BE2C (cell line): Measurements from ENCODE around the gene DIAPH3.
A peak's percentile ranks its signal among the peaks of the same experiment; 100 is the strongest.

Source experiments
- DNase-seq: peaks from one replicate; pipeline ENCODE4 v3.0.0-alpha.2; 2020
- H3K27me3 ChIP-seq: fragments of 250-450 bp; sonication (Bioruptor Pico); 2 replicates; pipeline ENCODE4 v1.5.1; 2020; ENCODE audit warnings: mild to moderate bottlenecking
- H3K36me3 ChIP-seq: fragments of 250-450 bp; sonication (Bioruptor Pico); 2 replicates; pipeline ENCODE4 v1.5.1; 2020; ENCODE audit warnings: mild to moderate bottlenecking
- H3K4me1 ChIP-seq: fragments of 250-450 bp; sonication (Bioruptor Pico); 2 replicates; pipeline ENCODE4 v1.5.1; 2020
- H3K4me3 ChIP-seq: 2 replicates; pipeline ENCODE4 v1.5.1; 2011; ENCODE audit warnings: low read depth, low read length
- H3K9me3 ChIP-seq: fragments of 250-450 bp; sonication (Bioruptor Pico); 2 replicates; pipeline ENCODE4 v1.5.1; 2020
- CTCF ChIP-seq: IDR thresholded peaks from 2 replicates; pipeline ENCODE4 v1.5.1; 2012; ENCODE audit warnings: mild to moderate bottlenecking, low read depth, low read length

DIAPH3 gene

GRCh38 chr13:59770451-59770850, 393.3 kb downstream of the DIAPH3 start:
- Histone ChIP-seq H3K4me3 (no peak overlapping the region), H3K27me3 (no peaks in the 10 kb centered on the region), H3K36me3 (no peaks in the 10 kb centered on the region), H3K4me1 (peaks cover 8% of the 10 kb centered on the region), H3K9me3 (no peaks in the 10 kb centered on the region)
- no peak for TF ChIP-seq CTCF
- DNase-seq = no peak

- DNase-seq = no peak
- H3K9me3 ChIP-seq = no peaks in the 10 kb centered on the region
- H3K4me3 ChIP-seq = no peak overlapping the region
- no peaks in the 10 kb centered on the region for H3K27me3 ChIP-seq
- no peaks in the 10 kb centered on the region for H3K36me3 ChIP-seq
- peaks cover 8% of the 10 kb centered on the region for H3K4me1 ChIP-seq
- no peak for TF ChIP-seq CTCF
These were observed 397.5 kb downstream of the DIAPH3 start for GRCh38 chr13:59766236-59766635.

- Histone ChIP-seq H3K27me3 (no peaks in the 10 kb centered on the region), H3K36me3 (no peaks in the 10 kb centered on the region), H3K4me3 (no peak overlapping the region), H3K9me3 (no peaks in the 10 kb centered on the region), H3K4me1 (peaks cover 6% of the 10 kb centered on the region)
- no peak for TF ChIP-seq CTCF
- no peak for DNase-seq
These were observed 408.0 kb downstream of the DIAPH3 start for GRCh38 chr13:59755632-59756290.

- H3K36me3 ChIP-seq = no peaks in the 10 kb centered on the region
- peaks cover 10% of the 10 kb centered on the region for H3K4me1 ChIP-seq
- no peaks in the 10 kb centered on the region for H3K9me3 ChIP-seq
- no peak for TF ChIP-seq CTCF
- no peak overlapping the region for H3K4me3 ChIP-seq
- no peak for DNase-seq
- H3K27me3 ChIP-seq = no peaks in the 10 kb centered on the region
These were observed 409.3 kb downstream of the DIAPH3 start for GRCh38 chr13:59754411-59754810.

GRCh38 chr13:59750860-59751259, 412.9 kb downstream of the DIAPH3 start:
- Histone ChIP-seq H3K9me3 (no peaks in the 10 kb centered on the region), H3K27me3 (no peaks in the 10 kb centered on the region), H3K4me1 (peaks cover 10% of the 10 kb centered on the region), H3K36me3 (no peaks in the 10 kb centered on the region), H3K4me3 (peak overlapping the region; percentile 17)
- peak; percentile 7; the same call in 1 of the 2 replicates for TF ChIP-seq CTCF
- peak; percentile 34 for DNase-seq

- no peak for DNase-seq
- no peaks in the 10 kb centered on the region for H3K36me3 ChIP-seq
- H3K27me3 ChIP-seq = no peaks in the 10 kb centered on the region
- H3K4me3 ChIP-seq = no peak overlapping the region
- peaks cover 10% of the 10 kb centered on the region for H3K4me1 ChIP-seq
- TF ChIP-seq CTCF = no peak
- no peaks in the 10 kb centered on the region for H3K9me3 ChIP-seq
These were observed 415.7 kb downstream of the DIAPH3 start for GRCh38 chr13:59748046-59748445.
